LNCAP (cell line): ENCODE measurements around the gene ASXL1.

Source experiments
- CTCF ChIP-seq: fragments of 450-650 bp; IDR thresholded peaks from 2 replicates; pipeline ENCODE4 v1.5.1; 2017; ENCODE audit warnings: mild to moderate bottlenecking

ASXL1 gene

GRCh38 chr20:32438331-32438858 is 80.3 kb downstream of the ASXL1 start:
- no peak for TF ChIP-seq CTCF

DNA sequence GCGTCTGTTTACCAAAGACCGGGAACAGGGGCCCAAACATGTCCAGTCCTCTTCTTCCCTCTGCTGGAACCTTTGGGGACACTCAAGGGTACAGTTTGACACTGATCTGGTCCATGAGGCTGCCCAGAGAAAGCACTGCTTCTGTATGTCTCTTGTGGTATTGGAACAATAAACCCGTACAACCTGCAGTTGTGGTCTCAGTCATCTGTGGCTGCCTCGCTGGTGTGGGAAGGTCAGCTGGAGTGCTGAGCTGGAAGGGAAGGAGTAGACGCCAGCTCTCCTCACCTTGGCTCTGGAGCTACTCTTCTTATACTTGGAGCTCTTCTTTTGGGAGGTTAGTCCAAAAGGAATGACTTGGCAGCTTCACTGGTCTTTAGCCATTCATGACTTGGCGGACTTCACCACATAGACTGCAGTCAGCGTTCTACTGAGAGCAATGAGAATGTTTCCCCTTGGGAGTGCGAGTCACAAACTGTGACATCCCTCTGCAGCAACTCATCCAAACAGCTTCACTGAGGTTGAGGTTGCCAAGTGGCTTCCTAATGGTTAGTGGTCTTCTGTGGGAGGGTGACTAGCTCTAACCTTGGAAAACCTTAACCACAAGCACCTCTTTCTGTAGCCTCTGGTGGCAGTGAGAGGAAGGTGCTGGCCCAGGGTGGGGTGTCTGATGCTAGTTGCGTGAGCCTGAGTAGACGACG is 81.2 kb downstream of the ASXL1 start:
- no peak for TF ChIP-seq CTCF

- no peak for TF ChIP-seq CTCF
Observed at GRCh38 chr20:32440069-32440757, 82.1 kb downstream of the ASXL1 start.

- TF ChIP-seq CTCF, result no peak
Observed at GRCh38 chr20:32440758-32441078, 82.6 kb downstream of the ASXL1 start.

- TF ChIP-seq CTCF, result no peak
Observed at GRCh38 chr20:32441638-32442037, 83.5 kb downstream of the ASXL1 start.

- TF ChIP-seq CTCF, result no peak
Observed at GRCh38 chr20:32442630-32443373, 84.7 kb downstream of the ASXL1 start.

DNA sequence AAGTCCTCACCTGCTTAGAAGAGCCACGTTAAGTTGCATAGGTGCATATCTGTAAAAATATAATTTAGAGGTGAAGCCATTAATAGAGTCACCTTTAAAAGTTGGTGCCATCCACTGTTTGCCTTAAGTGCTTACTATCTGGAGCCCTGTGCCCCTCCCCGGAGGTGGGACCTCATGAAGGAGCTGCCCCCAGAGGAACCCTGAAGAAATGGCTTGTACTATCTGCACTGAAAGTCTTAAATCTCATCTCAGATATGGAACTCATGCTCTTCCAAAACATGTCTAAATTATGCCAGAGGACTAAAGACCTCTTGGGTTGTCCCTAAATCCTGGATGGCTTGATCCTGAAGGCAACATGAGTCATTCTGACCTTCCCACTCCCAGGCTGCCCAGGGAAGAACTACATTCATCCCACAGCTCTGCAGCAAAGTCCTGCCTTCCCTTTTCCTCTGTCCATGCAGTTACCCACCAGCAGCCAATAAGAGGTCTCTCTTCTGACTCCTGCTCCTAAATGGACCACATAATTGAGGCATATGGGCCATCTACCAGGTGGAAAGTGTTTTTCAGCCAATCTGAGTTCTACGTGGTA is 85.3 kb downstream of the ASXL1 start:
- TF ChIP-seq CTCF, result no peak
